Large intestine (tissue), 3 donors: ENCODE measurements around the gene RNF223. TPM values are rescaled to one million over a fixed set of nuclear protein-coding genes. Genes with fewer than 3 reads are reported as not detected.
"Not testable (repeated sequence)": the region's sequence is repeated elsewhere in the genome, so short reads cannot be mapped to it uniquely, and the experiment has no call there.

ENCODE experiments used
- DNase-seq, 2 donors: peaks; one replicate each; pipeline versions ENCODE4 v3.0.0 to v3.0.0-alpha.2; 2013
- H3K27ac ChIP-seq: one replicate; pipeline ENCODE4 v1.5.1; 2013; ENCODE audit warnings: low read length
- H3K27me3 ChIP-seq: 2 replicates; pipeline ENCODE4 v1.6.1; 2013; ENCODE audit warnings: low read length; ENCODE audit not compliant: control insufficient read depth, insufficient read depth
- H3K36me3 ChIP-seq: 2 replicates; pipeline ENCODE4 v1.6.1; 2013; ENCODE audit warnings: low read length; ENCODE audit not compliant: control insufficient read depth, insufficient read depth
- H3K4me1 ChIP-seq: one replicate; pipeline ENCODE4 v1.6.1; 2013; ENCODE audit warnings: low read length; ENCODE audit not compliant: control insufficient read depth, insufficient read depth
- H3K4me3 ChIP-seq: one replicate; pipeline ENCODE4 v1.5.1; 2013; ENCODE audit warnings: low read length
- H3K9me3 ChIP-seq: one replicate; pipeline ENCODE4 v1.6.1; 2013; ENCODE audit warnings: mild to moderate bottlenecking, low read depth, low read length, moderate library complexity; ENCODE audit not compliant: control insufficient read depth
- WGBS: methylation state at CpG from one replicate; pipeline ENCODE4 v1.1.5; 2013; ENCODE audit warnings: low lambda C conversion rate; ENCODE audit not compliant: insufficient coverage; 5-methylcytosine and 5-hydroxymethylcytosine counted together
- polyA plus RNA-seq: library from polyadenylated mRNA; unstranded; fragments of 120-200 nt; gene quantifications from one replicate; pipeline ENCODE4 v1.2.1, GENCODE V29; 2013

The RNF223 gene
- polyA plus RNA-seq, 1 donor = 0.06 TPM

DNA sequence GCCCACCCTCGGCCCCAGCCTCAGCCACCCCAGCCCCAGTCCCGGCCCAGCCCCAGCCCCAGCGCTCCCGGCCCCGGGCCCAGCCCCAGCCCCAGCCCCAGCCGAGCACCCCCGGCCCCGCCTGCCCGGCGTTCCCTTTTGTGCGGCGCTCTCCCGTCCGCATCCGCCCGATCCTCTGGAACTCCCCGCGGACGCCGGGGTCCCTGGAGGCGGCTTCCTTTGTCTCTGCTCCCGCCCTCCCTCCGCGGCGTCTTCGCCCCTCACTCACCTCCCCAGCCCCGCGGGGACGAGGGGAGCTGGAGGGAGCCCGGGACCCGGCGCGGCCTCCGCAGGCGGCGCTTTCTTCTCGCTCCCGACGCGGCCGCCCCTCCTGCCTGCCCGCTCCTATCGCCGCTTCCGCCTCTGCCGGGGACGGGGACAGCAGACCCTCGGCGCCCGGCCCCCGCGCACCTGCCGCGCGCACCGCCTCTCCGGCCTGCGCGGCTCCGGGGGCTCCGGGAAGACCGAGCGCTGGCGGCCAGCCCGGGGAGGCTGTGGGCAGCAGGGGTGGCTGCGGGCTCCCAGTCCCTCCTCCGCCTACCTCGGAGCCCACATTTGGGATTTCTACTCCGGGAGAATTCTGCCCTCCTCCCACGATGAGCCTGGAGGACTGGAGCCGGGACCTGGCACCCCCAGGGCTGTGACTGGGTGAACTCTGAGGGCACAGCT is 40.2 kb downstream of the RNF223 start:
- H3K9me3 ChIP-seq = no peaks in the 10 kb centered on the region
- no peak for DNase-seq
- WGBS = no CpG with 5 or more reads among the region's 71 CpGs
- H3K27me3 ChIP-seq = peaks cover 14% of the 10 kb centered on the region
- H3K27ac ChIP-seq = no peak overlapping the region
- H3K4me1 ChIP-seq = peaks cover 30% of the 10 kb centered on the region
- H3K4me3 ChIP-seq = no peak overlapping the region
- H3K36me3 ChIP-seq = peaks cover 27% of the 10 kb centered on the region

DNA sequence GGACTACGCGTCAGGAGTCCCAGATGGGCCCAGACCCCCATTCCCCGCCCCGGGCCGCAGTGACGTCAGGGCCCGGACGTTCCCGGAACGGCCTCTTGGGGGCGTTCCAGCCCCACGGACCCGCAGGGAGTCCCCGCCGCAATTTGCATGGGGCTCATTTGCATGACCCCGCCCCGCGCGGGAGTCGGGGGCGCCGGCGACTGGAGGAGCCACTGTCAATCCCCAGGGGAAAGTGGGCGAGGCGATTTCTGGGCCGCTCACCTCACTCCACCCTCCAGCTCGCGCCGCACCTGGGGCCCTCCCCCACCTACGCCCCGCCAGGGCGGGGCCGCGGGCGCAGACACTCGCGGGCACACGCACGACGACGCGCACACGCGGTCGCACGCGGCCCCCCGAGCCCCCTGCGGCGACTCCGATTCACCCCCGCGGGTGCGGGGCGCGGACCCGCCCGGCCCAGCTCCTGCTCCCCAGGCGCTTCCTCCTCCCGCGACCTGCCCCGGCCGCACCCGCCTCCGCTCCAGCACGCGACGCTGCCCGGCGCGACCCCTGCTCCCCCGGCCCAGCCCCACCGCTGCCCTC is 41.0 kb downstream of the RNF223 start:
- Histone ChIP-seq H3K4me1 (peaks cover 29% of the 10 kb centered on the region), H3K27ac (no peak overlapping the region), H3K27me3 (peaks cover 12% of the 10 kb centered on the region), H3K9me3 (no peaks in the 10 kb centered on the region), H3K36me3 (peaks cover 23% of the 10 kb centered on the region), H3K4me3 (peak overlapping the region; percentile 40)
- peak; percentile 89 to 93 for DNase-seq
- no CpG with 5 or more reads among the region's 73 CpGs for WGBS

DNA sequence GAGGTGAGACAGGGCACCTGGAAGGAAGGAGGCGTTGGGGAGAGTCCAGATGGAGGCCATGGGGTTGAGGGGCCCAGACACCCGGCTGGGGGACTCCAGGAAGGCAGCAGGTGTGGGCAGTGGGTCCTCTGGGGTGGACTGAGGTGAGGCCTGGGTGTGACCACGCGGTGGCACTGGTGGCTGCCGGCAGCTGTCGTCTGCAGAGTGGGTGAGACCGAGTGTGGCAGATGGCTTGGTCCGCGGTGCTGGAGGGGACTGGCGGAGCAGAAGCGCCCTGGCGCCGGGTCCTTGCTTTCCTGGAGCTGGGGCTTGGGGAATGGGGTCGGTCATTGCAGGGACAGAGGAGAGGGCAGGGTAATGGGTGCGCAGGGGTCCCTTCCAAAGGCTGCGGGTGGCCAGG is 41.7 kb downstream of the RNF223 start:
- Histone ChIP-seq H3K9me3 (no peaks in the 10 kb centered on the region), H3K4me1 (peaks cover 24% of the 10 kb centered on the region), H3K27me3 (peaks cover 12% of the 10 kb centered on the region), H3K27ac (peak overlapping the region; percentile 77), H3K4me3 (peak overlapping the region; percentile 40), H3K36me3 (peaks cover 28% of the 10 kb centered on the region)
- peak in 1 of 2 donors; percentile 57 for DNase-seq
- WGBS = no CpG with 5 or more reads among the region's 16 CpGs

DNA sequence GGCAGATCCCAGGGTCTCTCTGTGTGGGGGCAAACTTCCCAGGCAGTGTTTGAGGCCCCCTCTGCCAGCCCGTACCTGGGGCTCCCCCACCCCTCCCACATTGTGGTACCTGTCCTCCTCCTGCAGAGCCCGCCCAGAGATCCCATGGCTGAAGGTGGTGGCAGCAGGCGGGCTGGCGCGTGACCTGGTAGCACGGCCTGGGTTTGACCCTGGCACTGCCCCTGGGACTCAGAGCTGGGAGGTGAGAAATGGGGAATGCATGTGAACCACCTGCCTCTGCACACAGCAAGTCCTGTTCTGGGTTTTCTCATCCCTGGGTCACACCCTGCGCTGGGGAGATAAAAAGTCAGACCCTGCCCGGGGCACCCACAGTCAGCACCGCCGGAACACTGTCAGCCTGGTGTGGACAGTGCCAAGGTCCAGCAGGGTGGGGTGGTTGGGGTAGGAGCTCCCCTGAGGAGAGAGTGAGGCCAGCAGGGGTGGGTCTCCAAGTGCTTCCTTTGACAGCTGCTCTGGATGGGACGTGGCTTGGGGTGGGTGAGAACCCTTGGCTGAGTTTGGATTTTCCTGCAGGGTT is 42.4 kb downstream of the RNF223 start:
- DNase-seq = peak; percentile 85 to 90
- H3K9me3 ChIP-seq = no peaks in the 10 kb centered on the region
- peaks cover 23% of the 10 kb centered on the region for H3K4me1 ChIP-seq
- H3K27me3 ChIP-seq = peaks cover 12% of the 10 kb centered on the region
- WGBS = no CpG with 5 or more reads among the region's 11 CpGs
- peaks cover 28% of the 10 kb centered on the region for H3K36me3 ChIP-seq
- peak overlapping the region; percentile 77 for H3K27ac ChIP-seq
- no peak overlapping the region for H3K4me3 ChIP-seq

DNA sequence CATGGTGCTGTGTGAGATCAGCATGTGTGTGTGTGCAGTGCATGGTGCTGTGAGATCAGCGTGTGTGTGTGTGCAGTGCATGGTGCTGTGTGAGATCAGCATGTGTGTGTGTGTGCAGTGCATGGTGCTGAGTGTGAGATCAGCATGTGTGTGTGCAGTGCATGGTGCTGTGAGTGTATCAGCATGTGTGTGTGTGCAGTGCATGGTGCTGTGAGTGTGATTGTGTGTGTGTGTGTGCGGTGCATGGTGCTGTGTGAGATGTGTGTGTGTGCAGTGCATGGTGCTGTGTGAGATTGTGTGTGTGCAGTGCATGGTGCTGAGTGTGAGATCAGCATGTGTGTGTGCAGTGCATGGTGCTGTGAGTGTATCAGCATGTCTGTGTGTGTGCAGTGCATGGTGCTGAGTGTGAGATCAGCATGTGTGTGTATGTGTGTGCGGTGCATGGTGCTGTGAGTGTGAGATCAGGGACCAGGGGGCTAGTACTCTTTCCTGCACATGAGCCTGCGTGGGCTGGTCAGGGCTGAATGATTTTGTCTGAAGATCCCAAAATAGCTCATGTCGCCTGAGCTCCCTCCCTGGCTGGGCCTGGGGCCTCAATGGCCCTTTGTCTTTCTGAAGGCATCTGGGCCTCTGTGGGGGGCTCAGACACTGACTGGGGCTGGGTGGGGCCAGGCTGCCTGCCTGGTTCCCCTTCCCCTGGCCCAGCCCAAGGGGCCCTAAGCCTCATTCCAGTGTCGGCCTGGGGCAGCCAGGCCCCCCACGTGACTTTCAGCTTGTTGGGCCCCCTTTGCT is 43.0 kb downstream of the RNF223 start:
- peak overlapping the region; percentile 77 for H3K27ac ChIP-seq
- H3K9me3 ChIP-seq, H3K4me3 ChIP-seq, DNase-seq: not testable (repeated sequence)
- peaks cover 12% of the 10 kb centered on the region for H3K27me3 ChIP-seq
- WGBS = no CpG with 5 or more reads among the region's 7 CpGs
- H3K36me3 ChIP-seq = peaks cover 28% of the 10 kb centered on the region
- H3K4me1 ChIP-seq = peaks cover 23% of the 10 kb centered on the region

DNA sequence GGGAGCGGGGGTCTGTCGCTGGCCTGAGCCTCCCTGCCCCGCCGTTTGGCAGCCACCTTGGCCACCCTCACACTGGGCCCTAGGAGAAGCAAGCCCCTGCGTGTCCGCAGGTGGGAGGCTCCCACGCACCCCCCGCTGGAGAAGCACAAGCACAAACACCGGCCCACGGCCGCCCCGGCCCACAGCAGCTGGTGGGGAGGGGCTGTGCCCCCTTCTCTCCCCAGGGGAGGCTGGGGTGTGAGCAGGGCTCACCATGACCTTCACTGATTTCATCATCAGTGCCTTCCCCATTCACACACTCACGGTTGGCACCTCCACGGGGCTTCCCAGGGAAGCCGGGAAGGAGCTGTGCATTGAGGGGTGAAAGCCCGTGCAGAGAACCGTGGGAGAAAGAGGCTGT is 46.3 kb downstream of the RNF223 start:
- peaks cover 35% of the 10 kb centered on the region for H3K36me3 ChIP-seq
- no peak overlapping the region for H3K27ac ChIP-seq
- H3K4me1 ChIP-seq = peaks cover 43% of the 10 kb centered on the region
- H3K4me3 ChIP-seq = no peak overlapping the region
- no peak for DNase-seq
- H3K9me3 ChIP-seq = no peaks in the 10 kb centered on the region
- H3K27me3 ChIP-seq = peaks cover 2% of the 10 kb centered on the region
- no CpG with 5 or more reads among the region's 17 CpGs for WGBS

DNA sequence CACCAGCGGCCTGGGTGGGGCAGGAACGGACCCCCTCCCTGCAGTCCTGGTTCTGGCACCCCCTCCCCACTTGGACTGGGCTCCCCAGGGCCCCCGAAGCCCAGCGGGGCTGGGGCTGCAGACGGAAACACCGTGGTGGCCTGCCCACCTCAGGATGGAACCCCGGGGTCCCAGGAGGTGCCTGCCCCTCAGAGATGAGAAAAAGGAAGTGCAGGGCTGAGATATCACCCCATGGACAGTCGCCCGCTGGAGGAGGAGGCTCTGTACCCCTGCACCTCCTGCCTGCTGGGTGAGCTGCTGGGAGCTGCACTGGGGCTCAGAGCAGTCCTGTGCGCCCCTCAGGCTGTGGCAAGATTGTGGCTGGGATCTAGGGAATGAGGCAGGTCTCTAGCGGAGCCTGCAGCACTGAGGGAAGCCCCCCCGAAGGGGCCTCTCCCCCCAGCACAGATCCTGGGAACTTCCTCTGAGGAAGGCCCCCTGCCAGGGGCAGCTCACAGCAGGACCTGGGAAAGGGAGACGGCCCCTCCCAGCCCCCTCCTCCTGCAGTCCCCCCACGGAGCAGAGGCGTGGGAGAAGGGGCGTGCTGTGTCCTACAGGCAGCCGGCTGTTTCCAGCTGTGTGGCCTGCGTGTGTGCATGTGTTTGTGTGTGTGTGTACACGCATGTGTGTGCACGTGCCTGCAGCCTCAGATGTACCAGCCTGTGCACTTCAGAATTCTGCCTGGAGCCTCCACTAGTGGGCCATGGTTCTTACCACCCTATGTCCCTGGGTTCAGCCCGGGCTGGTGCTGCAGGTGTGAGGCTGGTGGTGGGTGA is 47.3 kb downstream of the RNF223 start:
- DNase-seq = no peak
- H3K9me3 ChIP-seq = no peaks in the 10 kb centered on the region
- H3K27me3 ChIP-seq = no peaks in the 10 kb centered on the region
- H3K4me1 ChIP-seq = peaks cover 43% of the 10 kb centered on the region
- H3K4me3 ChIP-seq = no peak overlapping the region
- no peak overlapping the region for H3K27ac ChIP-seq
- no CpG with 5 or more reads among the region's 21 CpGs for WGBS
- peaks cover 42% of the 10 kb centered on the region for H3K36me3 ChIP-seq

DNA sequence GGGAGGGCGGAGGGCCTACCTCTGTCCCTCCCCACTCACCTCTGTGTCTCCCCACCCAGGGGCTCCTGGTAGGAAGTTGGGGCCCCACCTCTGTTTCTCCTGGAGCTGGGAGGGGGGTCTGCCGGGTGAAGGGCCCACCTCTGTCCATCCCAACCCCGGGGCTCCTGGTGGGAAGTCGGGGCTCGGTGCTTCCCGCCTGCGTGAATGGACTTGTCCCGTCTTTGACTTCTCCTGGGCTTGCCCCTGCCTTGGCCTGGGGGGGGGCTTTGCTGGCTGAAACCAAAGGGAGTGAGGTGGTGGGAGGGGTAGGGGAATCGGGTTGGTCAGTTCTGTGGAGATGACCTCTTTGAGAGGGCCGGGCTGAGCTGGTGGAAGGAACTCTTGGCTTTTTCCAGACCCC is 48.4 kb downstream of the RNF223 start:
- Histone ChIP-seq H3K4me3 (no peak overlapping the region), H3K9me3 (no peaks in the 10 kb centered on the region), H3K4me1 (peaks cover 43% of the 10 kb centered on the region), H3K36me3 (peaks cover 42% of the 10 kb centered on the region), H3K27ac (no peak overlapping the region), H3K27me3 (no peaks in the 10 kb centered on the region)
- DNase-seq = no peak
- WGBS = no CpG with 5 or more reads among the region's 10 CpGs

DNA sequence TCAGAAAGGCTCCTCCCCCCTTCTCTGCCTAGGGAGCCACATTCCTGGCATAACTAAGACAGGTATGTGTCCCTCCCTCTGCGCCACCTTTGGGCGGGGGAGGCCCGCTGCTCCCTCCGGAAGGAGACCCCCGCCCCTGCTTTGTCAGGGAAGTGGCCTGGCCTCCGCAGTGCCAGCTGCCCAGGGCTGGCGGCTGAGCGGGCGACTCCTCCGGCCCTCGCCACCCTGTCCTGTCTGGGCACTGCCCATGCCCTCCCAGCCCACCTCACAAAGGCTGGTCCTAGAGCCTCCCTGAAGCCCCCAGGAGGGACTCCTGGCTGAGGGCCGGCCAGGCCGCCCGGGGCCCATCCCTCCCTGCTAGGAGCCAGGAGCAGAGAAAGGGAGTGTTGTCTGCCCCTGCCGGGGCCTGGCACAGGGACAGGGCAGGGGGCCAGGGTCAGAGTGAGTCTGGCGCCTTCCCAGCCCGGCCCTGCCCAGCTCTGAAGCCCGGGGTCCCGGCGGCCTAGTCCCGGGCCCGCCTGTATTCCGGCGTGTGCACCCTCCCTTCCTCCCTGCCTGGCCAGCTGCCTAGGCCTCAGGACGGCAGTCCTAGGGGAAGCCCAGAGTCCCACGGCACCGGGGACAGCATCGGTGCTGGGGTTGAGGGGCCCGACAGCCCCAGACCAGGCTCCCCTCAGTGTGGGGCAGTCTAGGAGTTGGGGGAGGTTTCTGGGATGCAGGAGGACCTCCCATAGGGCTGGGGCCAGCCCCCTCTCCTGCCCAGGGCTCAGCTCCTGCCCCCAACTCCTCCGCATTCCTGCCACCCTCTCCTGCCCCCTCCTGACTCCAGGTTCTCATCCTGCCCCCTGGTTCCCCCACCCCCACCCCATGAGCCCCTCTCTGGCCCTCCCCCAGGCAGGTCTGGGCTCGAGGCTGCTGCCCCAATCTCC is 49.1 kb downstream of the RNF223 start:
- Histone ChIP-seq H3K9me3 (no peaks in the 10 kb centered on the region), H3K4me1 (peaks cover 43% of the 10 kb centered on the region), H3K27ac (no peak overlapping the region), H3K27me3 (no peaks in the 10 kb centered on the region), H3K4me3 (no peak overlapping the region), H3K36me3 (peaks cover 42% of the 10 kb centered on the region)
- DNase-seq = peak; percentile 66
- WGBS = no CpG with 5 or more reads among the region's 31 CpGs
